Chondrocyte (in vitro differentiated cells): ENCODE measurements around the gene VPS35L. TPM values are rescaled to one million over a fixed set of nuclear protein-coding genes. Genes with fewer than 3 reads are reported as not detected.

Experiments used
- DNase-seq: peaks from one replicate; pipeline ENCODE4 v3.0.0; 2021; ENCODE audit warnings: mixed read lengths, low spot score
- H3K27ac Mint-ChIP-seq: one replicate; pipeline ENCODE4 v1.8.0; 2021; ENCODE audit warnings: mild to moderate bottlenecking, moderate library complexity, mixed read lengths; ENCODE audit not compliant: unreplicated experiment
- H3K27me3 Mint-ChIP-seq: 2 replicates; pipeline ENCODE4 v1.8.0; 2021; ENCODE audit warnings: low read depth, mixed read lengths
- H3K36me3 Mint-ChIP-seq: 2 replicates; pipeline ENCODE4 v1.8.0; 2021; ENCODE audit warnings: low read depth, mixed read lengths
- H3K4me1 Mint-ChIP-seq: 2 replicates; pipeline ENCODE4 v1.8.0; 2021; ENCODE audit warnings: low read depth, mild to moderate bottlenecking, mixed read lengths
- H3K4me3 Mint-ChIP-seq: one replicate; pipeline ENCODE4 v1.8.0; 2021; ENCODE audit warnings: mild to moderate bottlenecking, moderate library complexity, mixed read lengths; ENCODE audit not compliant: unreplicated experiment
- H3K9me3 Mint-ChIP-seq: 2 replicates; pipeline ENCODE4 v1.8.0; 2021; ENCODE audit warnings: low read depth, mixed read lengths
- CTCF ChIP-seq: fragments of 200-600 bp; sonication (generic); IDR thresholded peaks from 2 replicates; pipeline ENCODE4 v1.5.0; 2021; ENCODE audit warnings: antibody characterized with exemption, mild to moderate bottlenecking, moderate library complexity
- total RNA-seq: library from RNA; stranded (reverse); gene quantifications from 3 replicates; pipeline ENCODE4 v1.2.1, GENCODE V29; 2021

VPS35L gene
- total RNA-seq, 1 donor from 2014 or later, result 68.7 TPM

GRCh38 chr16:19696961-19697360 lies 141.5 kb downstream of the VPS35L start:
- Mint-ChIP-seq H3K27ac (peak overlapping the region; percentile 86), H3K4me1 (peaks cover 42% of the 10 kb centered on the region), H3K36me3 (peaks cover 11% of the 10 kb centered on the region), H3K4me3 (no peak overlapping the region), H3K27me3 (no peaks in the 10 kb centered on the region), H3K9me3 (no peaks in the 10 kb centered on the region)
- no peak for TF ChIP-seq CTCF
- DNase-seq, result no peak

GRCh38 chr16:19697756-19698318 lies 142.3 kb downstream of the VPS35L start:
- Mint-ChIP-seq H3K4me1 (peaks cover 42% of the 10 kb centered on the region), H3K9me3 (no peaks in the 10 kb centered on the region), H3K27me3 (no peaks in the 10 kb centered on the region), H3K27ac (no peak overlapping the region), H3K4me3 (no peak overlapping the region), H3K36me3 (peaks cover 12% of the 10 kb centered on the region)
- no peak for TF ChIP-seq CTCF
- no peak for DNase-seq

GRCh38 chr16:19698480-19699465 lies 143.3 kb downstream of the VPS35L start:
- H3K9me3 Mint-ChIP-seq, result no peaks in the 10 kb centered on the region
- no peak for DNase-seq
- H3K4me1 Mint-ChIP-seq, result peaks cover 43% of the 10 kb centered on the region
- H3K4me3 Mint-ChIP-seq, result no peak overlapping the region
- peak overlapping the region; percentile 47 for H3K27ac Mint-ChIP-seq
- H3K27me3 Mint-ChIP-seq, result no peaks in the 10 kb centered on the region
- peaks cover 16% of the 10 kb centered on the region for H3K36me3 Mint-ChIP-seq
- TF ChIP-seq CTCF, result no peak

- Mint-ChIP-seq H3K9me3 (no peaks in the 10 kb centered on the region), H3K36me3 (peaks cover 22% of the 10 kb centered on the region), H3K4me1 (peaks cover 45% of the 10 kb centered on the region), H3K27me3 (no peaks in the 10 kb centered on the region), H3K4me3 (no peak overlapping the region), H3K27ac (no peak overlapping the region)
- TF ChIP-seq CTCF, result no peak
- DNase-seq, result no peak
These were observed 144.0 kb downstream of the VPS35L start for GRCh38 chr16:19699472-19699871.

GRCh38 chr16:19700319-19700781 lies 144.8 kb downstream of the VPS35L start:
- H3K27me3 Mint-ChIP-seq, result no peaks in the 10 kb centered on the region
- H3K9me3 Mint-ChIP-seq, result no peaks in the 10 kb centered on the region
- peaks cover 28% of the 10 kb centered on the region for H3K36me3 Mint-ChIP-seq
- DNase-seq, result no peak
- H3K4me3 Mint-ChIP-seq, result no peak overlapping the region
- TF ChIP-seq CTCF, result no peak
- H3K27ac Mint-ChIP-seq, result peak overlapping the region; percentile 87
- peaks cover 51% of the 10 kb centered on the region for H3K4me1 Mint-ChIP-seq
